HG03575 (cell line): ENCODE measurements around the gene TMEM88.

Source experiments
- ATAC-seq: cut with Tn5 transposase; IDR thresholded peaks from one replicate; pipeline ENCODE4 v1.9.1; 2021; ENCODE audit not compliant: unreplicated experiment, insufficient number of reproducible peaks, low FRiP score; ENCODE audit errors: extremely low read depth

The TMEM88 gene

GRCh38 chr17:7841915-7842379 is 12.9 kb upstream of the TMEM88 start:
- no peak for ATAC-seq

- ATAC-seq = no peak
These were observed 12.2 kb upstream of the TMEM88 start for GRCh38 chr17:7842380-7843256.

GRCh38 chr17:7843257-7843535 is 11.7 kb upstream of the TMEM88 start:
- no peak for ATAC-seq

GRCh38 chr17:7843536-7844291 is 11.2 kb upstream of the TMEM88 start:
- ATAC-seq = no peak

GRCh38 chr17:7844292-7845154 is 10.3 kb upstream of the TMEM88 start:
- no peak for ATAC-seq

- no peak for ATAC-seq
These were observed 9.4 kb upstream of the TMEM88 start for GRCh38 chr17:7845359-7846062.

GRCh38 chr17:7846063-7846735 is 8.7 kb upstream of the TMEM88 start:
- no peak for ATAC-seq

GRCh38 chr17:7846765-7847661 is 7.9 kb upstream of the TMEM88 start:
- ATAC-seq = no peak

- no peak for ATAC-seq
These were observed 6.7 kb upstream of the TMEM88 start for GRCh38 chr17:7848131-7848579.

GRCh38 chr17:7848739-7849129 is 6.1 kb upstream of the TMEM88 start:
- ATAC-seq = no peak

- ATAC-seq = no peak
These were observed 5.6 kb upstream of the TMEM88 start for GRCh38 chr17:7849130-7849750.

GRCh38 chr17:7849751-7850504 is 4.9 kb upstream of the TMEM88 start:
- ATAC-seq = no peak

GRCh38 chr17:7850701-7851437 is 4.0 kb upstream of the TMEM88 start:
- no peak for ATAC-seq

GRCh38 chr17:7851438-7852261 is 3.2 kb upstream of the TMEM88 start:
- ATAC-seq = peak; percentile 47

- ATAC-seq = no peak
These were observed 2.6 kb upstream of the TMEM88 start for GRCh38 chr17:7852262-7852670.
